Measurements from ENCODE around the gene POTEJ.
"Not testable (repeated sequence)": the region's sequence is repeated elsewhere in the genome, so short reads cannot be mapped to it uniquely, and the experiment has no call there.

POTEJ gene

GRCh38 chr2:130611140-130611539 is at the start of gene POTEJ:
Gene POTEJ (plus strand): TSS chr2:130611440. CDS start chr2:130611533, 93 bp downstream.
- H3K36me3 Mint-ChIP-seq, H3K9me3 Mint-ChIP-seq, H3K27me3 Mint-ChIP-seq, H3K4me1 Mint-ChIP-seq, H3K27ac Mint-ChIP-seq, H3K4me3 Mint-ChIP-seq: not testable (repeated sequence)

GRCh38 chr2:130566165-130566564 is 45.1 kb upstream of the POTEJ start:
- H3K4me1 Mint-ChIP-seq, H3K4me3 Mint-ChIP-seq, H3K27me3 Mint-ChIP-seq: not testable (repeated sequence)

GRCh38 chr2:130571929-130572328 is 39.3 kb upstream of the POTEJ start:
- not testable (repeated sequence) for H3K36me3 Mint-ChIP-seq, H3K27me3 Mint-ChIP-seq, H3K4me1 Mint-ChIP-seq, H3K9me3 Mint-ChIP-seq, H3K4me3 Mint-ChIP-seq, H3K27ac Mint-ChIP-seq

More at GRCh38 chr2:130566165-130566564, 45.1 kb upstream of the POTEJ start:
- not testable (repeated sequence) for H3K36me3 Mint-ChIP-seq, H3K27ac Mint-ChIP-seq, H3K9me3 Mint-ChIP-seq

GRCh38 chr2:130574230-130574629 is 37.0 kb upstream of the POTEJ start:
- not testable (repeated sequence) for H3K36me3 Mint-ChIP-seq, H3K9me3 Mint-ChIP-seq, H3K27me3 Mint-ChIP-seq, H3K4me1 Mint-ChIP-seq, H3K4me3 Mint-ChIP-seq, H3K27ac Mint-ChIP-seq

GRCh38 chr2:130576209-130576784 is 34.9 kb upstream of the POTEJ start:
- H3K4me3 Mint-ChIP-seq, H3K27ac Mint-ChIP-seq, H3K4me1 Mint-ChIP-seq, H3K27me3 Mint-ChIP-seq, H3K9me3 Mint-ChIP-seq, H3K36me3 Mint-ChIP-seq: not testable (repeated sequence)

- not testable (repeated sequence) for H3K4me3 Mint-ChIP-seq, H3K27ac Mint-ChIP-seq, H3K4me1 Mint-ChIP-seq, H3K27me3 Mint-ChIP-seq, H3K9me3 Mint-ChIP-seq, H3K36me3 Mint-ChIP-seq
Measured at GRCh38 chr2:130577559-130577958, 33.7 kb upstream of the POTEJ start.

GRCh38 chr2:130579121-130579520 is 32.1 kb upstream of the POTEJ start:
- not testable (repeated sequence) for H3K4me1 Mint-ChIP-seq, H3K27me3 Mint-ChIP-seq, H3K4me3 Mint-ChIP-seq, H3K9me3 Mint-ChIP-seq, H3K27ac Mint-ChIP-seq, H3K36me3 Mint-ChIP-seq

- not testable (repeated sequence) for H3K4me1 Mint-ChIP-seq, H3K27me3 Mint-ChIP-seq, H3K27ac Mint-ChIP-seq, H3K9me3 Mint-ChIP-seq, H3K4me3 Mint-ChIP-seq, H3K36me3 Mint-ChIP-seq
Measured at GRCh38 chr2:130581491-130581890, 29.7 kb upstream of the POTEJ start.

- not testable (repeated sequence) for H3K27ac Mint-ChIP-seq, H3K36me3 Mint-ChIP-seq, H3K4me3 Mint-ChIP-seq, H3K4me1 Mint-ChIP-seq, H3K27me3 Mint-ChIP-seq, H3K9me3 Mint-ChIP-seq
Measured at GRCh38 chr2:130582970-130583369, 28.3 kb upstream of the POTEJ start.

- not testable (repeated sequence) for H3K27me3 Mint-ChIP-seq, H3K4me1 Mint-ChIP-seq, H3K27ac Mint-ChIP-seq, H3K36me3 Mint-ChIP-seq, H3K9me3 Mint-ChIP-seq, H3K4me3 Mint-ChIP-seq
Measured at GRCh38 chr2:130583582-130583981, 27.7 kb upstream of the POTEJ start.

- H3K27ac Mint-ChIP-seq, H3K27me3 Mint-ChIP-seq, H3K4me1 Mint-ChIP-seq, H3K4me3 Mint-ChIP-seq, H3K36me3 Mint-ChIP-seq, H3K9me3 Mint-ChIP-seq: not testable (repeated sequence)
Measured at GRCh38 chr2:130584726-130585125, 26.5 kb upstream of the POTEJ start.

- H3K36me3 Mint-ChIP-seq, H3K9me3 Mint-ChIP-seq, H3K27me3 Mint-ChIP-seq, H3K4me3 Mint-ChIP-seq, H3K27ac Mint-ChIP-seq, H3K4me1 Mint-ChIP-seq: not testable (repeated sequence)
Measured at GRCh38 chr2:130588688-130589458, 22.4 kb upstream of the POTEJ start.

GRCh38 chr2:130590170-130590841 is 20.9 kb upstream of the POTEJ start:
- H3K9me3 Mint-ChIP-seq, H3K36me3 Mint-ChIP-seq, H3K4me3 Mint-ChIP-seq, H3K27ac Mint-ChIP-seq, H3K27me3 Mint-ChIP-seq, H3K4me1 Mint-ChIP-seq: not testable (repeated sequence)

GRCh38 chr2:130590842-130591359 is 20.3 kb upstream of the POTEJ start:
- H3K27ac Mint-ChIP-seq, H3K27me3 Mint-ChIP-seq, H3K36me3 Mint-ChIP-seq, H3K4me3 Mint-ChIP-seq, H3K4me1 Mint-ChIP-seq, H3K9me3 Mint-ChIP-seq: not testable (repeated sequence)

- not testable (repeated sequence) for H3K9me3 Mint-ChIP-seq, H3K4me1 Mint-ChIP-seq, H3K4me3 Mint-ChIP-seq, H3K27me3 Mint-ChIP-seq, H3K27ac Mint-ChIP-seq, H3K36me3 Mint-ChIP-seq
Measured at GRCh38 chr2:130592791-130593414, 18.3 kb upstream of the POTEJ start.

GRCh38 chr2:130594011-130594410 is 17.2 kb upstream of the POTEJ start:
- H3K36me3 Mint-ChIP-seq, H3K4me1 Mint-ChIP-seq, H3K27ac Mint-ChIP-seq: not testable (repeated sequence)

More at GRCh38 chr2:130594011-130594410, 17.2 kb upstream of the POTEJ start:
- H3K9me3 Mint-ChIP-seq, H3K4me3 Mint-ChIP-seq, H3K27me3 Mint-ChIP-seq: not testable (repeated sequence)

Data from activated naive CD4-positive, alpha-beta T cell treated with anti-CD3 and anti-CD28 coated beads, Interleukin-2, amount 50 U/mL, for 24 hours (primary cell).